ENCODE results near the gene FGF12.

DNA sequence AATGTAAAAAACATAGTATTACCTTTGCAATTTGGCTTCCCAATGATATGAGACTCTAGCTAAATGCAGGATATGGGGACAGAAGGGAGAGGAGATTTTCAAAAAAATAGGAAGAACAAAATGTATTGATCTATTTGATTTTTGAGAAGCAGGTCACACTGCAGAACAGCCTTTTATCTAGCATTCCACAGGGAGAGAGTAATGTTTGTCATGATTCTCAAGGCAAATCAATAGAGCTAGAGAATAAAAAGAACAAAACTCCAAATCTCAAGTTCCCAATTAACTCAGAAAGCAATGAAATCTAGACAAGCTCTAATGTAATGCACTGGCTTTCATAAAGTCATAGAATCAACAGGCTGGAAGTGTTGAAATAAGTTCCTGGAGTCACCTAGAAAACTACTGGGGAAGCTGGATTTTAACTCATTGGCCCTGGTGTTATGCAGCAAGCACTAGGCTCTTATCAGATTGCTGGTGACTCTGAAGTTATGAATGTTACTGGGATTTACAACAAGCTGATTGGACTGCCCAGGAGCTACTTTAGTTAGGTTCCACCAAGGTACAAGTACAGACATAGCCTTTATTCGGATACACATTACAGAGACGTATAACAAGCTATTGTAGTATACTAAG is 442.8 kb downstream of the FGF12 start:
- TF ChIP-seq, protein P1, sequence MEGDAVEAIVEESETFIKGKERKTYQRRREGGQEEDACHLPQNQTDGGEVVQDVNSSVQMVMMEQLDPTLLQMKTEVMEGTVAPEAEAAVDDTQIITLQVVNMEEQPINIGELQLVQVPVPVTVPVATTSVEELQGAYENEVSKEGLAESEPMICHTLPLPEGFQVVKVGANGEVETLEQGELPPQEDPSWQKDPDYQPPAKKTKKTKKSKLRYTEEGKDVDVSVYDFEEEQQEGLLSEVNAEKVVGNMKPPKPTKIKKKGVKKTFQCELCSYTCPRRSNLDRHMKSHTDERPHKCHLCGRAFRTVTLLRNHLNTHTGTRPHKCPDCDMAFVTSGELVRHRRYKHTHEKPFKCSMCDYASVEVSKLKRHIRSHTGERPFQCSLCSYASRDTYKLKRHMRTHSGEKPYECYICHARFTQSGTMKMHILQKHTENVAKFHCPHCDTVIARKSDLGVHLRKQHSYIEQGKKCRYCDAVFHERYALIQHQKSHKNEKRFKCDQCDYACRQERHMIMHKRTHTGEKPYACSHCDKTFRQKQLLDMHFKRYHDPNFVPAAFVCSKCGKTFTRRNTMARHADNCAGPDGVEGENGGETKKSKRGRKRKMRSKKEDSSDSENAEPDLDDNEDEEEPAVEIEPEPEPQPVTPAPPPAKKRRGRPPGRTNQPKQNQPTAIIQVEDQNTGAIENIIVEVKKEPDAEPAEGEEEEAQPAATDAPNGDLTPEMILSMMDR (IDR thresholded peaks at IDR 0.05): no peak
- no peak for TF ChIP-seq POLR2A (IDR thresholded peaks at IDR 0.05)
